PC-3 (cell line): Measurements from ENCODE around the gene PLOD1. TPM values are rescaled to one million over a fixed set of nuclear protein-coding genes. Genes with fewer than 3 reads are reported as not detected.
A peak's percentile ranks its signal among the peaks of the same experiment; 100 is the strongest.

Source experiments
- ATAC-seq: fragments of 200-7000 bp; cut with Tn5 transposase; 2 replicates; pipeline ENCODE4 v1.9.1; 2020; ENCODE audit warnings: mild to moderate bottlenecking, moderate library complexity
- BruUV-seq: library from RNA; stranded (reverse); fragments of 400-500 nt; replicated peaks from 2 replicates; lab custom pipeline; 2021; lab: Mats Ljungman, UMichigan
- CTCF ChIA-PET: fragments of 300-600 bp; sonication (Branson Sonifier 250); formaldehyde crosslinking; loops from one replicate; lab custom pipeline; 2022; ENCODE audit warnings: antibody characterized with exemption; lab: Charles Lee
- POLR2A ChIA-PET: fragments of 300-600 bp; sonication (Branson Sonifier 250); formaldehyde crosslinking; loops from one replicate; lab custom pipeline; 2022; ENCODE audit warnings: antibody characterized with exemption; ENCODE audit not compliant: unreplicated experiment; lab: Charles Lee
- DNase-seq: peaks from one replicate; pipeline ENCODE4 v3.0.0-alpha.2; 2015
- H2AFZ ChIP-seq: fragments of 300-600 bp; sonication (generic); 2 replicates; pipeline ENCODE4 v1.6.0; 2016; ENCODE audit warnings: antibody characterized with exemption, low read length
- H3F3A ChIP-seq: fragments of 300-600 bp; sonication (generic); one replicate; pipeline ENCODE4 v1.6.0; 2017; ENCODE audit warnings: antibody characterized with exemption, low read length, control low read depth, mild to moderate bottlenecking; ENCODE audit not compliant: unreplicated experiment
- H3K27ac ChIP-seq: fragments of 300-600 bp; sonication (generic); 2 replicates; pipeline ENCODE4 v1.5.1; 2016; ENCODE audit warnings: mild to moderate bottlenecking, low read length
- H3K27me3 ChIP-seq: fragments of 300-600 bp; sonication (generic); 2 replicates; pipeline ENCODE4 v1.6.1; 2016; ENCODE audit warnings: low read length, mixed read lengths
- H3K36me3 ChIP-seq: fragments of 300-600 bp; sonication (generic); 2 replicates; pipeline ENCODE4 v1.6.1; 2016; ENCODE audit warnings: low read depth, mixed run types, low read length, mixed read lengths
- H3K4me1 ChIP-seq: fragments of 300-600 bp; sonication (generic); 2 replicates; pipeline ENCODE4 v1.5.1; 2016; ENCODE audit warnings: low read length; ENCODE audit not compliant: insufficient read depth
- H3K4me2 ChIP-seq: fragments of 300-600 bp; sonication (generic); 2 replicates; pipeline ENCODE4 v1.6.0; 2016; ENCODE audit warnings: low read length
- H3K4me3 ChIP-seq: fragments of 300-600 bp; sonication (generic); 2 replicates; pipeline ENCODE4 v1.5.1; 2016; ENCODE audit warnings: mild to moderate bottlenecking, low read length, mixed read lengths
- H3K79me2 ChIP-seq: fragments of 300-600 bp; sonication (generic); 2 replicates; pipeline ENCODE4 v1.6.1; 2017; ENCODE audit warnings: low read length, mixed read lengths
- H3K9ac ChIP-seq: fragments of 300-600 bp; sonication (generic); 2 replicates; pipeline ENCODE4 v1.6.0; 2016; ENCODE audit warnings: mild to moderate bottlenecking, low read length
- H3K9me2 ChIP-seq: fragments of 300-600 bp; sonication (generic); replicated peaks from 2 replicates; pipeline ENCODE4 v1.6.1; 2016; ENCODE audit warnings: mixed run types, low read length, mixed read lengths
- H3K9me3 ChIP-seq: fragments of 300-600 bp; sonication (generic); 2 replicates; pipeline ENCODE4 v1.6.1; 2016; ENCODE audit warnings: low read length, mixed read lengths
- H4K20me1 ChIP-seq: fragments of 300-600 bp; sonication (generic); 2 replicates; pipeline ENCODE4 v1.6.1; 2016; ENCODE audit warnings: low read length, mixed read lengths
- EZH2 ChIP-seq: fragments of 300-600 bp; sonication (generic); IDR thresholded peaks from one replicate; pipeline ENCODE4 v1.6.1; 2017; ENCODE audit warnings: antibody characterized with exemption, mild to moderate bottlenecking, low read length; ENCODE audit not compliant: unreplicated experiment
- EZH2phosphoT487 ChIP-seq: fragments of 300-600 bp; sonication (generic); IDR thresholded peaks from 2 replicates; pipeline ENCODE4 v1.6.1; 2018; ENCODE audit warnings: mild to moderate bottlenecking, antibody characterized with exemption, low read length, borderline replicate concordance
- intact Hi-C: fragments of 100-400 bp; cut with micrococcal nuclease; formaldehyde crosslinking; loops from 2 replicates; pipeline ENCODE4 v1.9.0; 2023
- total RNA-seq: library from RNA; depleted of rRNA; stranded (reverse); fragments of >200 nt; gene quantifications from 2 replicates; pipeline ENCODE4 v1.2.3, GENCODE V29; 2014
- TF ChIP-seq, protein P1 (sequence below): fragments of 300-600 bp; sonication (generic); conservative IDR thresholded peaks from 2 replicates; pipeline ENCODE4 v1.5.1; 2017; ENCODE audit warnings: antibody characterized with exemption, low read depth, mild to moderate bottlenecking, low read length

Gene PLOD1
- total RNA-seq, 1 experiment from 2014 or later, result 179 TPM

DNA sequence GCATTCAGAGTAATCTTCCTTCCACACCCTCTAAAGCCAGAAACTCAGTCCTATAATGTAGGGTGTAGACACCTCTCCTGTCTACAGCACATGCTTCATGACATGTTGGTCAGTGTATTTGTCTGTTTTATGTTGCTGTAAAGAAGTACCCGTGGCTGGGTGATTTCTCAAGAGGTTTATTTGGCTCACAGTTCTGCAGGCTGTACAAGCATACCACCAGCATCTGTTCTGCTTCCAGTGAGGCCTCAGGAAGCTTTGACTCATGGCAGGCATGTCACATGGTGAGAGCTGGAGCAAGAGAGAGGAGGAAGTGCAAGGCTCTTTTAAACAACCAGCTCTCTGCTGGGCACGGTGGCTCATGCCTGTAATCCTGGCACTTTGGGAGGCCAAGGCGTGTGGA, 12.1 kb downstream of the PLOD1 start:
- Histone ChIP-seq H3K79me2 (no peaks in the 10 kb centered on the region), H3K4me2 (no peak overlapping the region), H3K4me3 (no peak overlapping the region), H4K20me1 (no peaks in the 10 kb centered on the region), H3K27ac (no peak overlapping the region), H3K9ac (no peak overlapping the region), H3K4me1 (no peaks in the 10 kb centered on the region), H3F3A (no peaks in the 10 kb centered on the region), H3K36me3 (peaks cover 26% of the 10 kb centered on the region), H3K9me2 (no peaks in the 10 kb centered on the region), H3K27me3 (no peaks in the 10 kb centered on the region), H2AFZ (no peak overlapping the region), H3K9me3 (no peaks in the 10 kb centered on the region)
- ChIA-PET POLR2A (no interaction called here), CTCF (no interaction called here)
- intact Hi-C loops, result no loop called here
- ATAC-seq (no peak), DNase-seq (no peak)
- BruUV-seq, result no TSS peak
- TF ChIP-seq, protein P1, sequence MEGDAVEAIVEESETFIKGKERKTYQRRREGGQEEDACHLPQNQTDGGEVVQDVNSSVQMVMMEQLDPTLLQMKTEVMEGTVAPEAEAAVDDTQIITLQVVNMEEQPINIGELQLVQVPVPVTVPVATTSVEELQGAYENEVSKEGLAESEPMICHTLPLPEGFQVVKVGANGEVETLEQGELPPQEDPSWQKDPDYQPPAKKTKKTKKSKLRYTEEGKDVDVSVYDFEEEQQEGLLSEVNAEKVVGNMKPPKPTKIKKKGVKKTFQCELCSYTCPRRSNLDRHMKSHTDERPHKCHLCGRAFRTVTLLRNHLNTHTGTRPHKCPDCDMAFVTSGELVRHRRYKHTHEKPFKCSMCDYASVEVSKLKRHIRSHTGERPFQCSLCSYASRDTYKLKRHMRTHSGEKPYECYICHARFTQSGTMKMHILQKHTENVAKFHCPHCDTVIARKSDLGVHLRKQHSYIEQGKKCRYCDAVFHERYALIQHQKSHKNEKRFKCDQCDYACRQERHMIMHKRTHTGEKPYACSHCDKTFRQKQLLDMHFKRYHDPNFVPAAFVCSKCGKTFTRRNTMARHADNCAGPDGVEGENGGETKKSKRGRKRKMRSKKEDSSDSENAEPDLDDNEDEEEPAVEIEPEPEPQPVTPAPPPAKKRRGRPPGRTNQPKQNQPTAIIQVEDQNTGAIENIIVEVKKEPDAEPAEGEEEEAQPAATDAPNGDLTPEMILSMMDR, result no peak
- TF ChIP-seq EZH2, result no peak
- TF ChIP-seq EZH2phosphoT487, result no peak

DNA sequence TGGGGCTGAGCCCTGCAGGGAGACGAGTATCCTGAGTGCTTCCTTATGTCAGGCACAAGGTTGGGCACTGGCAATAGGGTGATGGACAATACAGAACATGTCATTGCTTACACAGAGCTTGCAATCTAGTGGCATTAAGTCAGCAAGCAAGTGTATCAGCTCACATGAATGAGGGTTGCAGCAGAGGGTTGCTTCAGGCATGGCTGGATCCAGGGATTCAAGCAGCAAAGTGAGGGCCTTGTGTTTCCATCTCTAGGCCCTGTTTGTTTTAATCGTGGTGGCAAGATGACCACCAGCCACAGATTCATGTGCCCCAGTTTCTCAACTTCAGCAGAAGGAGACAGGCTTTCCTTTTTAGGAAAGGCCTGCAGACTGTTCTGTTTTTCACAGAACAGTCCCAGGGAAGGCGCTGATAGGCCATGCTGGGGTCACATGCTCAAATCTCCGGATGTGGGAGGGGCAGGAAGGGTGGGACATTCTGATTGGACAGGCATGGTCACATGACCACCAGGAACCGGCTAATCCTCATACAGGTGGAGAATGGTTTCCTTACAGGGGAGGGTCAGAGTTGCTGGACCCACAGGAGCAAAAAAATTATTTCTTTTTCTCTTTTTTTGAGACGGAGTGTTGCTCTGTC, 14.4 kb downstream of the PLOD1 start:
- peaks cover 21% of the 10 kb centered on the region for H3K36me3 ChIP-seq
- peak; percentile 29 for DNase-seq
- no TSS peak for BruUV-seq

DNA sequence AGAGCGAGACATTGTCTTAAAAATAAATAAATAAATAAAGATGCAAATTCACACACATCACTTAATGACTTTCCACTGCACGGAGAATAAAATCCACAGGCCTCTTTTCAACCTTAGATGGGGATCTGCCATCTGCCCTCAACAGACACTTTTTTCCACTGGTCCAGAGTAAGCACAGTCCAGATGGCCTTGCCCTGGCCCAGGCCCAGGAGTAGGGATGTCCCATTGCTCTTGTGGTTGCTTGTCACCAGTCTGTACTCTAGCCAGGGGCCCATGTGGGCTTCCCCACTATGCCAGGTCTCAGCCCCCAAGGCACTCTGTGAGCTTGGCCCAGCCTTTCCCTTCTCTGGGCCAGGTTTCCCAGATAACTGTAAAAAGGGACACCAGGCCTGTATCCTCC, 17.4 kb downstream of the PLOD1 start:
- no peaks in the 10 kb centered on the region for H3K79me2 ChIP-seq
- H3K4me2 ChIP-seq, result no peak overlapping the region
- ChIA-PET CTCF (no interaction called here), POLR2A (interaction anchor here (0.6 kb wide), 1 partner anchor 282 kb away, joined by 9 read pairs; no protein-coding TSS in a partner anchor)
- no peaks in the 10 kb centered on the region for H3K27me3 ChIP-seq
- TF ChIP-seq, protein P1, result no peak
- TF ChIP-seq EZH2 (no peak), EZH2phosphoT487 (no peak)
- no TSS peak for BruUV-seq
- H3K4me3 ChIP-seq, result no peak overlapping the region
- no peak for ATAC-seq
- no peaks in the 10 kb centered on the region for H3K9me2 ChIP-seq
- H2AFZ ChIP-seq, result no peak overlapping the region
- peaks cover 30% of the 10 kb centered on the region for H3K36me3 ChIP-seq
- H3K27ac ChIP-seq, result no peak overlapping the region
- no peaks in the 10 kb centered on the region for H3K9me3 ChIP-seq
- intact Hi-C loops, result no loop called here
- no peaks in the 10 kb centered on the region for H3F3A ChIP-seq
- no peak for DNase-seq
- H3K4me1 ChIP-seq, result no peaks in the 10 kb centered on the region
- H4K20me1 ChIP-seq, result no peaks in the 10 kb centered on the region
- no peak overlapping the region for H3K9ac ChIP-seq

More for the DNA sequence above, 14.4 kb downstream of the PLOD1 start:
- Histone ChIP-seq H2AFZ (no peak overlapping the region), H3K9me2 (no peaks in the 10 kb centered on the region), H3K9me3 (no peaks in the 10 kb centered on the region), H3K79me2 (no peaks in the 10 kb centered on the region), H3K27me3 (no peaks in the 10 kb centered on the region), H3K4me3 (no peak overlapping the region), H3F3A (no peaks in the 10 kb centered on the region), H4K20me1 (no peaks in the 10 kb centered on the region), H3K27ac (no peak overlapping the region), H3K4me1 (no peaks in the 10 kb centered on the region), H3K4me2 (no peak overlapping the region), H3K9ac (no peak overlapping the region)
- TF ChIP-seq, protein P1, result no peak
- TF ChIP-seq EZH2, result no peak
- no peak for TF ChIP-seq EZH2phosphoT487
- intact Hi-C loops, result no loop called here
- ChIA-PET CTCF (no interaction called here), POLR2A (no interaction called here)
- peak; percentile 57 for ATAC-seq
